Neuronal stem cell (in vitro differentiated cells): ENCODE measurements around the gene ACSM5. TPM values are rescaled to one million over a fixed set of nuclear protein-coding genes. Genes with fewer than 3 reads are reported as not detected.

Source experiments
- DNase-seq: peaks from one replicate; pipeline ENCODE4 v3.0.0-alpha.2; 2013; ENCODE audit warnings: low spot score
- H2AFZ ChIP-seq: one replicate; pipeline ENCODE4 v1.6.1; 2013; ENCODE audit warnings: mild to moderate bottlenecking, low read length, inconsistent platforms
- H2AK5ac ChIP-seq: 2 replicates; pipeline ENCODE4 v1.6.1; 2013; ENCODE audit warnings: low read depth, mild to moderate bottlenecking, inconsistent platforms, low read length, moderate library complexity, mixed read lengths
- H2BK120ac ChIP-seq: 2 replicates; pipeline ENCODE4 v1.6.1; 2013; ENCODE audit warnings: low read depth, mild to moderate bottlenecking, inconsistent platforms, low read length, moderate library complexity, mixed read lengths
- H2BK12ac ChIP-seq: one replicate; pipeline ENCODE4 v1.6.1; 2013; ENCODE audit warnings: low read length, inconsistent platforms
- H2BK15ac ChIP-seq: 2 replicates; pipeline ENCODE4 v1.6.1; 2013; ENCODE audit warnings: mild to moderate bottlenecking, low read length, inconsistent platforms, mixed read lengths
- H2BK5ac ChIP-seq: one replicate; pipeline ENCODE4 v1.6.1; 2013; ENCODE audit warnings: inconsistent platforms, mild to moderate bottlenecking, low read length, moderate library complexity
- H3K14ac ChIP-seq: one replicate; pipeline ENCODE4 v1.6.1; 2013; ENCODE audit warnings: low read length, inconsistent platforms
- H3K18ac ChIP-seq: 2 replicates; pipeline ENCODE4 v1.6.1; 2013; ENCODE audit warnings: low read length, inconsistent platforms
- H3K23ac ChIP-seq: 2 replicates; pipeline ENCODE4 v1.6.1; 2013; ENCODE audit warnings: low read depth, mild to moderate bottlenecking, mixed read lengths, low read length, inconsistent platforms; ENCODE audit not compliant: poor library complexity
- H3K27ac ChIP-seq: replicated peaks from 3 replicates; pipeline ENCODE4 v1.5.1; 2013; ENCODE audit warnings: low read length, inconsistent platforms
- H3K27me3 ChIP-seq, 3 experiments: 2 replicates each; pipeline ENCODE4 v1.6.1; 2013; ENCODE audit warnings: low read length in 3 of 3, mild to moderate bottlenecking in 2 of 3, inconsistent platforms in 1 of 3, low read depth in 1 of 3, mixed read lengths in 1 of 3, moderate library complexity in 1 of 3; ENCODE audit not compliant: control insufficient read depth in 3 of 3, insufficient read depth in 3 of 3
- H3K36me3 ChIP-seq, 2 donors: replicated peaks in 1 of 2; 2 replicates each; pipeline ENCODE4 v1.6.1; 2013; ENCODE audit warnings: low read length in 2 of 2; ENCODE audit not compliant: control insufficient read depth in 2 of 2, insufficient read depth in 2 of 2
- H3K4ac ChIP-seq: 2 replicates; pipeline ENCODE4 v1.6.1; 2013; ENCODE audit warnings: inconsistent platforms, mild to moderate bottlenecking, low read length, moderate library complexity
- H3K4me1 ChIP-seq, 2 donors: 1 replicate in 1 of 2; 2 replicates in 1 of 2; pipeline ENCODE4 v1.6.1; 2013; ENCODE audit warnings: low read length in 2 of 2, low read depth in 1 of 2; ENCODE audit not compliant: control insufficient read depth in 2 of 2, insufficient read depth in 1 of 2
- H3K4me2 ChIP-seq: one replicate; pipeline ENCODE4 v1.6.1; 2013; ENCODE audit warnings: mild to moderate bottlenecking, low read length, inconsistent platforms; ENCODE audit not compliant: insufficient read depth, poor library complexity, severe bottlenecking
- H3K4me3 ChIP-seq, 2 donors: 2 replicates each; pipeline ENCODE4 v1.5.1; 2013; ENCODE audit warnings: low read length in 2 of 2, mild to moderate bottlenecking in 2 of 2, inconsistent platforms in 1 of 2, moderate library complexity in 1 of 2
- H3K79me1 ChIP-seq: one replicate; pipeline ENCODE4 v1.6.1; 2013; ENCODE audit warnings: low read depth, mild to moderate bottlenecking, inconsistent platforms, low read length, moderate library complexity
- H3K9ac ChIP-seq: one replicate; pipeline ENCODE4 v1.6.1; 2013; ENCODE audit warnings: mild to moderate bottlenecking, low read depth, low read length, inconsistent platforms; ENCODE audit not compliant: poor library complexity
- H3K9me3 ChIP-seq, 2 donors: replicated peaks in 1 of 2; 2 replicates each; pipeline versions ENCODE3 to v1.6.1; 2013; ENCODE audit warnings: low read length in 2 of 2, mild to moderate bottlenecking in 2 of 2, inconsistent platforms in 1 of 2, low read depth in 1 of 2, mixed read lengths in 1 of 2, moderate library complexity in 1 of 2; ENCODE audit not compliant: control insufficient read depth in 2 of 2, insufficient read depth in 1 of 2
- H4K8ac ChIP-seq: one replicate; pipeline ENCODE4 v1.6.1; 2013; ENCODE audit warnings: low read depth, mild to moderate bottlenecking, inconsistent platforms, low read length, moderate library complexity
- H4K91ac ChIP-seq: one replicate; pipeline ENCODE4 v1.6.1; 2013; ENCODE audit warnings: low read length, low read depth, mild to moderate bottlenecking, inconsistent platforms; ENCODE audit not compliant: poor library complexity
- WGBS, 2 donors: extraction: QIAGEN DNeasy Blood & Tissue Kit; methylation state at CpG; one replicate each; pipeline ENCODE4 v1.1.7; 2013; ENCODE audit warnings: missing lambda C conversion rate in 2 of 2, mixed read lengths in 1 of 2; ENCODE audit not compliant: insufficient read length in 2 of 2, insufficient replicate concordance in 1 of 2; ENCODE audit errors: extremely low coverage in 2 of 2; 5-methylcytosine and 5-hydroxymethylcytosine counted together
- polyA plus RNA-seq, 2 experiments: library from polyadenylated mRNA; stranded (reverse); fragments of 200-250 nt; gene quantifications; one replicate each; pipeline ENCODE4 v1.2.3, GENCODE V29; 2013

Gene ACSM5, protein sequence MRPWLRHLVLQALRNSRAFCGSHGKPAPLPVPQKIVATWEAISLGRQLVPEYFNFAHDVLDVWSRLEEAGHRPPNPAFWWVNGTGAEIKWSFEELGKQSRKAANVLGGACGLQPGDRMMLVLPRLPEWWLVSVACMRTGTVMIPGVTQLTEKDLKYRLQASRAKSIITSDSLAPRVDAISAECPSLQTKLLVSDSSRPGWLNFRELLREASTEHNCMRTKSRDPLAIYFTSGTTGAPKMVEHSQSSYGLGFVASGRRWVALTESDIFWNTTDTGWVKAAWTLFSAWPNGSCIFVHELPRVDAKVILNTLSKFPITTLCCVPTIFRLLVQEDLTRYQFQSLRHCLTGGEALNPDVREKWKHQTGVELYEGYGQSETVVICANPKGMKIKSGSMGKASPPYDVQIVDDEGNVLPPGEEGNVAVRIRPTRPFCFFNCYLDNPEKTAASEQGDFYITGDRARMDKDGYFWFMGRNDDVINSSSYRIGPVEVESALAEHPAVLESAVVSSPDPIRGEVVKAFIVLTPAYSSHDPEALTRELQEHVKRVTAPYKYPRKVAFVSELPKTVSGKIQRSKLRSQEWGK
- polyA plus RNA-seq (2013, experiment 1 of 2), result not detected
- not detected for polyA plus RNA-seq (2013, experiment 2 of 2)

DNA sequence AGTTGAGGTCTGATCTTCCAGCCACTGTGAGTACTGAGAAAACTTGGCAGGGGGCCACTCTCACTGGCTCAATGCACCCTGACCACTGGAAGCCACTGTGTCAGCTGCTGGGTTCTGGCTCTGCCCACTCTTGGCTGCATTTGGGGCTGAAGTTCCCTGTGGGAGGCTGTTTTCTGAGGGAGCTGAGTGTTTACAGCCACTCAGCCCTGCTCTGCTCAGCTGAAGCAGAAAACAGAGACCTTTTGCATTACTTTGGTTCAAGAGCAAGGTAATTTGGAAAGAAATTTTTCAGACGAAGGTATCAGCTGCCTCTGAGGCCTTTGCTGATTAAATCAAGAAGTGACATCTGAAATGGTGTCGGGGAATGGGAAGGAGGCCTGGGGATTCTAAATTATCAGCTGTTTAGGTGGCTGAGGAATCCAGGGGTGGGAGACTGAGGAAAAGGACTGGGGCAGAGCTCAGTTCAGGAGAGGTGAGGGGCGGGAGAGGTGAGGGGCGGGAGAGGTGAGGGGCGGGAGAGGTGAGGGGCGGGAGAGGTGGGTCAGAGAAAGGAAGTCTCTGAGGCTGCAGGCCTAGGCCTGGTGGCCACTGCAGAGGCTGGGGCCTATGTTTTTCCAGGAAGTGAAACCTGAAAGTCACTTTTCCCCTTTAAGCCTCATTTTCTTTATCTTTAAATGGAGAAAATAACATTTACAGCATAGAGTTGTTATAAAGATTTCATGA lies at the start of gene ACSM5:
ACSM5 (plus strand) TSS at position 137 of the 723 bp plus-strand sequence. CDS start 1,951 bp downstream, outside the sequence.
- Histone ChIP-seq H3K27me3 (no peaks in the 10 kb centered on the region), H3K79me1 (no peaks in the 10 kb centered on the region), H3K18ac (peak within 1 kb of the TSS; percentile 85), H3K27ac (no peak within 1 kb of the TSS), H3K4me2 (no peak within 1 kb of the TSS), H4K91ac (no peak within 1 kb of the TSS), H3K14ac (no peak within 1 kb of the TSS), H3K4ac (no peak within 1 kb of the TSS), H3K36me3 (no peaks in the 10 kb centered on the region), H2BK5ac (no peak within 1 kb of the TSS), H4K8ac (no peak within 1 kb of the TSS), H2AFZ (no peak within 1 kb of the TSS), H2AK5ac (no peak within 1 kb of the TSS), H3K9me3 (no peaks in the 10 kb centered on the region), H2BK12ac (no peak within 1 kb of the TSS), H3K4me1 (peaks cover 0 to 2% of the 10 kb centered on the region in 2 donors), H3K23ac (no peak within 1 kb of the TSS), H3K4me3 (no peak within 1 kb of the TSS), H2BK120ac (no peak within 1 kb of the TSS), H2BK15ac (no peak within 1 kb of the TSS), H3K9ac (no peak within 1 kb of the TSS)
- no CpG with 5 or more reads among the region's 6 CpGs for WGBS, 2 donors
- no peak for DNase-seq

DNA sequence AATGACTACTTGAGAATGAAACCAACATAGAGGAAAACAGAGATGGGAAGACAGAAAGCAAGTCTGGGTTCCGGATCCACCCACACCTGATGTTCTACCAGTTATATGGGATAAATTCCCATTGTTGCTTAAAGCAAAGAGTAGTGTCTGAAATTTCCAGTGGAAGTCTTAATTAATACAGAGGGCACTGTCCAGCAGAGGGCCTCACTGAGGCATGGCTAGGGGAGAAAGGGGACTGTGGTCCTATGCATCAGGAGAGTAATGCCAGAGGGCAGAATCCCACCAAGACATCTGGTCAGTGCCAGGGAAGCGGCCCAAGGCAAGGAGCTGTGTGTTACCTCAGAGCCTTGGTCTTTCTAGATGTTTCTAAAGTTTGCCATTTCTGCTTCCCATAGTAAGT lies 49.3 kb upstream of the ACSM5 start:
- no peaks in the 10 kb centered on the region for H3K9me3 ChIP-seq
- H4K8ac ChIP-seq, result no peak overlapping the region
- H3K4me1 ChIP-seq, result no peaks in the 10 kb centered on the region
- peak; percentile 15 for DNase-seq
- H3K4ac ChIP-seq, result no peak overlapping the region
- H2BK15ac ChIP-seq, result no peak overlapping the region
- no peak overlapping the region for H2AFZ ChIP-seq
- H3K4me2 ChIP-seq, result no peak overlapping the region
- H2BK120ac ChIP-seq, result no peak overlapping the region
- no peak overlapping the region for H2BK5ac ChIP-seq
- no peak overlapping the region for H3K14ac ChIP-seq
- no peak overlapping the region for H3K27ac ChIP-seq
- H2AK5ac ChIP-seq, result no peak overlapping the region
- H3K79me1 ChIP-seq, result no peaks in the 10 kb centered on the region
- no peak overlapping the region for H3K18ac ChIP-seq
- H3K4me3 ChIP-seq, result no peak overlapping the region
- no peak overlapping the region for H3K9ac ChIP-seq
- no peaks in the 10 kb centered on the region for H3K27me3 ChIP-seq
- no peak overlapping the region for H4K91ac ChIP-seq
- no peaks in the 10 kb centered on the region for H3K36me3 ChIP-seq
- H3K23ac ChIP-seq, result no peak overlapping the region
- WGBS, 2 donors, result no CpG with 5 or more reads among the region's 2 CpGs
- H2BK12ac ChIP-seq, result no peak overlapping the region

DNA sequence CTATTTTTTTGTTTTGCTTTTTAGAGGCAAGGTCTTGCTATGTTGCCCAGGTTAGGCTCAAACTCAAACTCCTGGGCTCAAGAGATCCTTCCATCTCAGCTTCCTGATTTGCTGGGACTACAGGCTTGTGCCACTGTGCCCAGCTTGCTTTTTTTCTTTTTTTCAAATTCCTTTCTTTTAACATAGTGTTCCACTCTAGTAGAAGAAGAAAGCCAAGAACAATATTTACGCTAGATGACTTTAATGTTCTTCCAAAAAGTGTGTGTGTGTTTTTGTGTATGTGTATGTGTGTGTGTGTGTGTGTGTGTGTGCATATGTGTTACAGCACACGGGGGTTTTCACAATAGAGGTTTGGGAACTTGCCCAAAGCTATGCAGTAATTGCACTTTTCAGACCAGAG lies 46.1 kb upstream of the ACSM5 start:
- Histone ChIP-seq H2AK5ac (no peak overlapping the region), H3K79me1 (no peaks in the 10 kb centered on the region), H3K36me3 (no peaks in the 10 kb centered on the region), H3K14ac (no peak overlapping the region), H3K27me3 (no peaks in the 10 kb centered on the region), H3K4me2 (no peak overlapping the region), H3K23ac (no peak overlapping the region), H3K18ac (no peak overlapping the region), H2BK15ac (no peak overlapping the region), H3K9ac (no peak overlapping the region), H2BK120ac (no peak overlapping the region), H4K91ac (no peak overlapping the region), H3K4me1 (no peaks in the 10 kb centered on the region), H3K4me3 (no peak overlapping the region), H3K27ac (no peak overlapping the region), H2BK12ac (no peak overlapping the region), H2BK5ac (no peak overlapping the region), H2AFZ (no peak overlapping the region), H3K9me3 (no peaks in the 10 kb centered on the region), H4K8ac (no peak overlapping the region), H3K4ac (no peak overlapping the region)
- no peak for DNase-seq
- WGBS, 2 donors, result no CpG with 5 or more reads among the region's 2 CpGs

DNA sequence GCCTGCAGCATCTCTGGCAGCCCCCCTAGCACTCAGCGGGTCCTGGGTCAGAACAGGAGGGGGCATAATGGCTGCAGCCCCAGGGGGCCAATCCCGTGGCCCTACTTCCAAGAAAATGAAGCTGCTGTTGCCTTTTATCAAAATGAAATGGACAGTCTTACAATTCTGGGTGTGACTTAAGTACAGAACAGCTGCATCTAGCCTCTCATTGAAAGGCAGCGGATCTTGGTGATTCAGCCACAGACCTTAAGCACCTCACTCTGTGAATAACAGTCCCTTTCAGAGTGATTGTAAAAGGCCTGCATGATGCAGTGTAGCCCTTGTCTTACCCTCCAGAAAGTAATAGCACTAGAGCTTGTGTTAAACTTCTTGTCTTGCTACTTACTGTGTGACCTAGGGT lies 45.3 kb upstream of the ACSM5 start:
- Histone ChIP-seq H3K27me3 (no peaks in the 10 kb centered on the region), H3K4me2 (no peak overlapping the region)

More for the DNA sequence above, 45.3 kb upstream of the ACSM5 start:
- no CpG with 5 or more reads among the region's 3 CpGs for WGBS, 2 donors
- Histone ChIP-seq H2BK15ac (no peak overlapping the region), H4K8ac (no peak overlapping the region), H2BK120ac (no peak overlapping the region), H3K14ac (no peak overlapping the region), H2AFZ (no peak overlapping the region), H2BK5ac (no peak overlapping the region), H3K79me1 (no peaks in the 10 kb centered on the region), H3K4me3 (no peak overlapping the region), H3K36me3 (no peaks in the 10 kb centered on the region), H4K91ac (no peak overlapping the region), H2BK12ac (no peak overlapping the region), H2AK5ac (no peak overlapping the region), H3K9me3 (no peaks in the 10 kb centered on the region), H3K4ac (no peak overlapping the region), H3K4me1 (no peaks in the 10 kb centered on the region), H3K9ac (no peak overlapping the region), H3K18ac (no peak overlapping the region), H3K23ac (no peak overlapping the region), H3K27ac (no peak overlapping the region)
- no peak for DNase-seq
